AG04449 (cell line): Measurements from ENCODE around the gene MTOR.
A peak's percentile ranks its signal among the peaks of the same experiment; 100 is the strongest.
"Not testable (repeated sequence)": the region's sequence is repeated elsewhere in the genome, so short reads cannot be mapped to it uniquely, and the experiment has no call there.

Experiments
- CTCF ChIA-PET: fragments of 350-600 bp; formaldehyde crosslinking; extraction: SDS; loops from one replicate; lab custom pipeline; 2021; ENCODE audit warnings: antibody characterized with exemption; lab: Yijun Ruan, JAX
- POLR2A ChIA-PET: fragments of 400-600, 350-600 bp; formaldehyde crosslinking; extraction: SDS; loops from one replicate; lab custom pipeline; 2020; ENCODE audit warnings: antibody characterized with exemption, inconsistent platforms; lab: Yijun Ruan, JAX
- DNase-seq: peaks from one replicate; pipeline ENCODE4 v3.0.0-alpha.2; 2010; ENCODE audit warnings: low read depth, low spot score
- H3K4me3 ChIP-seq: 2 replicates; pipeline ENCODE4 v1.5.1; 2011; ENCODE audit warnings: low read depth, mild to moderate bottlenecking, control low read depth, low read length
- CTCF ChIP-seq: IDR thresholded peaks from one replicate; pipeline ENCODE4 v1.5.1; 2011; ENCODE audit warnings: mild to moderate bottlenecking, moderate library complexity, low read length, control low read depth, inconsistent platforms; ENCODE audit not compliant: insufficient read depth; ENCODE audit errors: missing control alignments

MTOR gene

GRCh38 chr1:11272832-11273594 is 10.7 kb upstream of the MTOR start, which contains the start of gene UBIAD1:
Gene UBIAD1 (plus strand): TSS chr1:11273198. CDS start chr1:11273532, 334 bp downstream.
- peak within 1 kb of the TSS; percentile 89 for H3K4me3 ChIP-seq
- no peak for TF ChIP-seq CTCF
- no peak for DNase-seq
- ChIA-PET POLR2A (interaction anchor here (0.8 kb wide), 1 partner anchor 10 kb away, joined by 4 read pairs; the partner anchor contains the start of gene MTOR), CTCF (interaction anchor here (0.7 to 1.8 kb wide), 4 partner anchors 10 to 369 kb away, joined by 3 to 9 read pairs (median 4); partner anchors contain the start of gene MTOR)

GRCh38 chr1:11272544-11272831 is 10.1 kb upstream of the MTOR start:
- CTCF ChIA-PET = interaction anchor here (0.7 to 1.8 kb wide), 5 partner anchors 10 to 373 kb away, joined by 3 to 9 read pairs (median 5); partner anchors contain the start of gene MTOR
- POLR2A ChIA-PET = interaction anchor here (0.8 kb wide), 1 partner anchor 10 kb away, joined by 4 read pairs; the partner anchor contains the start of gene MTOR
- no peak for DNase-seq
- no peak for TF ChIP-seq CTCF
- H3K4me3 ChIP-seq = peak overlapping the region; percentile 50

DNA sequence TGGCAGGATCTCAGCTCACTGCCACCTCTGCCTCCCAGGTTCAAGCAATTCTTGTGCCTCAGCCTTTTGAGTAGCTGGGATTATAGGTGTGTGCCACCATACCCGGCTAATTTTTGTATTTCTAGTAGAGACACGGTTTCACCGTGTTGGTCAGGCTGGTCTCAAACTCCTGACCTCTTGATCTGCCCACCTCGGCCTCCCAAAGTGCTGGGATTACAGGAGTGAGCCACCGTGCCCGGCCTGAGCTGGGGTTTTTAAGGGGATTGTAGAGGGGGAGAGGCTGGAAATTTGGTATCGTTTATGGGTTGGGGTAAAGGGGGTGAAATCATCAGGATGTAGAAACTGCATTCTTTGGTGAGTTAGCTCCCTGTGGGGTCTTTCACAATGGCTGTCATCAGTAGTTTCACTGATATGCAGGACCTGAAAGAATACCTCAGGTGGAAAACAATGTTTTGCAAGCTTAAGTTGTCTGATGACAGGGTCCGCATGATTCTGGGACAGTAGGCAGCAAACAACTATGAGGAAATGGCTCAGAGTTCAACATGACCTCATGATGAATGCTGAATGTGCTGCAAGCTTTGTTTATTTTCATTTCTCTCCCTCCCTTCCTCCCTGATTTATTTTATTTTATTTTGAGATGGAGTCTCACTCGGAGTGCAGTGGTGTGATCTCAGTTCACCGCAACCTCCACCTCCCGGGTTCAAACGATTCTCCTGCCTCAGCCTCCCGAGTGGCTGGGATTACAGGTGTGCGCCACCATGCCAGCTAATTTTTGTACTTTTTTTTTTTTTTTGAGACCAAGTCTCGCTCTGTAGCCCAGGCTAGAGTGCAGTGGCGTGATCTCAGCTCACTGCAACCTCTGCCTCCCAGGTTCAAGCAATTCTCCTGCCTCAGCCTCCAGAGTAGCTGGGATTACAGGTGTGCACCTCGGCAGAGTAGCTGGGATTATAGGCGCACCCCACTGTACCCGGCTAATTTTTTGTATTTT is 5.3 kb upstream of the MTOR start:
- POLR2A ChIA-PET, DNase-seq, H3K4me3 ChIP-seq: not testable (repeated sequence)
- CTCF ChIA-PET = interaction anchor here (0.6 to 1.8 kb wide), 3 partner anchors 198 to 376 kb away, joined by 3 to 5 read pairs (median 4); no protein-coding TSS in a partner anchor

DNA sequence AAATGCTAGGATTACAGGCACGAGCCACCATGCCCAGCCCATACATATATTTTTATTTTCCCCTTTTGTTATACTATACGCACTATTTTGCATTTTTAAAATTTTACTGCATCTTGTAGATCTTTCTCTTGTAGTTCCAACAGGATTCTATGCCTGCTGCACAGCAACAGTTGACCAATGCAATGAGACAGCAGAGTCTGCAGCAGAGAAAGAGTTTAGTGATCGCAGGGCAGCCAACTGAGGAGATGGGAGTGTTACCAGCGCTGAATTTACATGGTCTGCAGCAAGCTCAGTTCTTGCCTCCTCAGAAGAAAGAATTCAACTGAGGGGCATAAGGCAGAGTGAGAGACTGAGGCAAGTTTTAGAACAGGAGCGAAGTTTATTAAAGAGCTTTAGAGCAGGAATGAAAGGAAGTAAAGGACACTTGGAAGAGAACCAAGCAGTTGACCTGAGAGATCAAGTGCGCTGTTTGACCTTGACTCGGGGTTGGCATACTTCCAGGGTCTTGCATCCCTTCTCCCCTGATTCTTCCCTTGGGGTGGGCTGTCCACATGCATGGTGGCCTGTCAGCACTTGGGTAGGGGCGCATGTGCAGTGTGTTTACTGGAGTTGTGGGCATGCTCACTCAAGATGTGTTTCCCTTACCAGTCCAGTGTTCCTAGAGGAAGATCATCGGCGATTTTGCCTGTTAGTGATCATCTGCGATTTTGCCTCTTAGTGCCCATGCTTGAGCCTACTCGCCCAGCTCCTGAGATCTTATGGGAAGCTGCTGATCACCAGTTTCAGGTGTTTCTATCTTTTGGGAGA is 4.1 kb upstream of the MTOR start:
- DNase-seq = no peak
- no peak for TF ChIP-seq CTCF
- ChIA-PET POLR2A (no interaction called here), CTCF (interaction anchor here (1.2 kb wide), 1 partner anchor 377 kb away, joined by 5 read pairs; no protein-coding TSS in a partner anchor)
- H3K4me3 ChIP-seq = no peak overlapping the region

- POLR2A ChIA-PET = no interaction called here
- DNase-seq = no peak
- CTCF ChIA-PET = interaction anchor here (0.9 kb wide), 1 partner anchor 15 kb away, joined by 6 read pairs; no protein-coding TSS in a partner anchor
- no peak overlapping the region for H3K4me3 ChIP-seq
- TF ChIP-seq CTCF = no peak
Observed at GRCh38 chr1:11256299-11256698, 6.1 kb downstream of the MTOR start.

- H3K4me3 ChIP-seq = no peak overlapping the region
- TF ChIP-seq CTCF = no peak
- DNase-seq = no peak
- POLR2A ChIA-PET = no interaction called here
- CTCF ChIA-PET = interaction anchor here (0.6 to 6.4 kb wide), 5 partner anchors 8 to 389 kb away, joined by 3 to 88 read pairs (median 6); no protein-coding TSS in a partner anchor
Observed at GRCh38 chr1:11253226-11253625, 9.1 kb downstream of the MTOR start.
